SIG-M5 (cell line): ENCODE results near the gene MPO.

Experiments used
- DNase-seq: peaks from one replicate; lab custom pipeline; 2025; lab: John Stamatoyannopoulos, UW

The MPO gene

GRCh38 chr17:58233543-58233942, 47.2 kb downstream of the MPO start:
- no peak for DNase-seq

GRCh38 chr17:58232707-58233156, 48.0 kb downstream of the MPO start:
- DNase-seq: peak; percentile 86

GRCh38 chr17:58231641-58232040, 49.1 kb downstream of the MPO start:
- no peak for DNase-seq

GRCh38 chr17:58229881-58230280, 50.9 kb downstream of the MPO start:
- DNase-seq: no peak

GRCh38 chr17:58229384-58229783, 51.4 kb downstream of the MPO start:
- no peak for DNase-seq

GRCh38 chr17:58228679-58229078, 52.1 kb downstream of the MPO start:
- DNase-seq: no peak

GRCh38 chr17:58227733-58228132, 53.0 kb downstream of the MPO start:
- DNase-seq: no peak

GRCh38 chr17:58224315-58224714, 56.4 kb downstream of the MPO start:
- DNase-seq: no peak
